ENCODE data around the gene ACADM.

The ACADM gene

DNA sequence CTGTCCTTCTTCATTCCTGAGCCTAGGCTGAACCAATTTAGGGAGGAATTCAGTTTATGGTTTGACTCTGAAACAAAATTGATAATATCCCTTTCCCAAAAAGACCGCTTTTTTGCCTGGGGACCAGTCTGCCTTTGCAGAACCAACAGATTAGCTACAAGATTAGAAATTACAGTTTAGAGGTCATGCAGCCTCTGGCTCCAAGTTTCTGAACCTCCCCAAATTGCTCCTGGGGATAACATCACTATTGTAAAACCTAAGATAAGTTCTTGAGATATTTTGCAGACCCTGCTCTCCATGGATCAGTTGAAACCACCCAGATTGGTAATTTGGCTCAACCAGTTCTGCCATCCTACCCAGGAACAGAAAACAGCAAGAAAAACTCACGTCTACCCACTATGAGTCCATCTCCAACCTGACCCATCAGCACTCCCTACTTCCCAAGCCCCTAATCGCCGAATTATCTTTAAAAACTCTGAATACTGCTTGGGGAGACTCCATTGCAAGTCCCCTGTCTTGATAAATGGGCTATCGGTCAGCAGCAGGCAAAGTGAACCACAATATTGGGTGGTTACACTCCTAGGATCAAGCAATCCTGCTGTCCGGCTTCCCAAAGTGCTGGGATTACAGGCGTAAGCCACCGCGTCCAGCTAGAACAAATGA is 60.9 kb downstream of the ACADM start:
- in situ Hi-C loops (cut with MboI; ENCODE audit: low sequenced_read_pairs, unreplicated experiment): no loop called here
- DNase-seq (ENCODE audit: low spot score): no peak

DNA sequence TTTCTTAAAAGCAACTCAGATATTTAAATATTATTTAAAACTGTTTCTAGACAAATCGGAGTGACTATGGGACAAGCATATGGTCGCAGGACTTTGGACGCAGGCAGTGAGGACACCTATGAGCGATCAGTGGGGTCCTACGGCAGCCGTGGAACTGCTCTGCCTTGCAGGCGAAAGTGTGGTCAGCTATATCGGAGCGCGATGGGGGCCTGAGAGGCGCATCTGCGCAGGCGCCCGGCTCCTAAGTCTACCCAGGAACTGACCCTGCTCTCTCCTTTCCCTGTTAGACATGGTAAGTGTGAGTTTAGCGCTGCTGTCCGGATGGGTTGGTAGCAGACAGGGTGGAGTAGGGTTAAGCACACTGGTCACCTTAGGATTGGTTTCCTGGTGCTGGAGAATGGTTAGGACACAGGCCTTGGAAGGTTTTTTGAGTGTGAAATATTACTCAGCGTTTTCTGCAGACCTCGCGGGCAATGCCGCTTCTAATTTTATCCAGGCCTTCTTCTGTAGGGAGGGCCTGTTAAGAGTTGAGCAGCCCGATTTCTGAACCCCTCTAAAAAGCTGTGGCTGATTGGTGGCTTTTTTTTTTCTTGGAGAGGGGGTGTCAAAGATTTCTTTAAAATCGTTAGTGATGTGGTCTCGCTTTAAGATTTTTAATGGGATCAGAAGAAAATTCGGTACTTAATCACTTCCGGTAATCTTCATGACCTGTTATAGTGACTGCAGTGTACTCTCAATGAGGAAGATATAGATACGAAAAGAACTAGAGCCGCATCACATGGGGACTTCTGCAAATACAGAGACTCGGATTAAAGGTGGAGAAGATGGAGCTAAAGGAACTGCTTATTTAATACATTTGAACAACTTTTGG is 61.7 kb downstream of the ACADM start, which contains the start of gene RABGGTB:
Gene RABGGTB, plus strand, starts transcription at position 274 of the 871 bp plus-strand sequence. Its CDS starts 16 bp downstream, at position 290.
- in situ Hi-C loops (cut with MboI; ENCODE audit: low sequenced_read_pairs, unreplicated experiment): no loop called here
- peak; percentile 85 for DNase-seq (ENCODE audit: low spot score)
- TF ChIP-seq, protein P1, sequence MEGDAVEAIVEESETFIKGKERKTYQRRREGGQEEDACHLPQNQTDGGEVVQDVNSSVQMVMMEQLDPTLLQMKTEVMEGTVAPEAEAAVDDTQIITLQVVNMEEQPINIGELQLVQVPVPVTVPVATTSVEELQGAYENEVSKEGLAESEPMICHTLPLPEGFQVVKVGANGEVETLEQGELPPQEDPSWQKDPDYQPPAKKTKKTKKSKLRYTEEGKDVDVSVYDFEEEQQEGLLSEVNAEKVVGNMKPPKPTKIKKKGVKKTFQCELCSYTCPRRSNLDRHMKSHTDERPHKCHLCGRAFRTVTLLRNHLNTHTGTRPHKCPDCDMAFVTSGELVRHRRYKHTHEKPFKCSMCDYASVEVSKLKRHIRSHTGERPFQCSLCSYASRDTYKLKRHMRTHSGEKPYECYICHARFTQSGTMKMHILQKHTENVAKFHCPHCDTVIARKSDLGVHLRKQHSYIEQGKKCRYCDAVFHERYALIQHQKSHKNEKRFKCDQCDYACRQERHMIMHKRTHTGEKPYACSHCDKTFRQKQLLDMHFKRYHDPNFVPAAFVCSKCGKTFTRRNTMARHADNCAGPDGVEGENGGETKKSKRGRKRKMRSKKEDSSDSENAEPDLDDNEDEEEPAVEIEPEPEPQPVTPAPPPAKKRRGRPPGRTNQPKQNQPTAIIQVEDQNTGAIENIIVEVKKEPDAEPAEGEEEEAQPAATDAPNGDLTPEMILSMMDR (IDR thresholded peaks at IDR 0.05; ENCODE audit: borderline replicate concordance, control extremely low read depth, extremely low read depth, insufficient read depth, missing control alignments): no peak

More for the DNA sequence above, 60.9 kb downstream of the ACADM start:
- TF ChIP-seq, protein P1 (IDR thresholded peaks at IDR 0.05; ENCODE audit: borderline replicate concordance, control extremely low read depth, extremely low read depth, insufficient read depth, missing control alignments): no peak

DNA sequence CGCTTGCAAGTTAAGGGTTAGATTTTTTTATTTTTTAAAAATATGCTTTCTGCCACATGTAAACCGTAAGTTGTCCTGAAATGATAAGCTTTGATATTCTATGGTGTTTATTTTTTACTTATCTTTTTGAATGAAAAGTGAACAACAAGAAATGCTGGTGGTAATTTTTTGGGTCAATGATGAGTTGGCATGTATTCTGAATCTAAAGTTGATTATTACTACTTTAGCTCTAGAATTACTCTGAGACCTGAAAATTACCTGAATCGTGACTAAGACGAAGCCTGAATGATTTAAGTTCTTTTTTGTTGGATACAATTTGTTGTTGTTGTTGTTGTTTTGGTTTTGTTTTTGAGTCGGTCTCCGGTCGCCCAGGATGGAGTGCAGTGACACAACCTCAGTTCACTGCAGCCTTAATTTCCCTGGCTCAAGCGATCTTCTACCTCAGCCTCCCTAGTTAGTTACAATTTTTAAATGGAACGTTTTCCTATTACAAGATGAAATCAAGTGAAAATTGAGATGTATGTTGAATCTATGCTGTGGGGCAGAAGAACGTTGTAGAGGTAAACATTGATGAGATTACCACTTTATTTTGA is 62.5 kb downstream of the ACADM start:
- DNase-seq (ENCODE audit: low spot score): no peak
- in situ Hi-C loops (cut with MboI; ENCODE audit: low sequenced_read_pairs, unreplicated experiment): no loop called here
- TF ChIP-seq, protein P1 (IDR thresholded peaks at IDR 0.05; ENCODE audit: borderline replicate concordance, control extremely low read depth, extremely low read depth, insufficient read depth, missing control alignments): no peak

DNA sequence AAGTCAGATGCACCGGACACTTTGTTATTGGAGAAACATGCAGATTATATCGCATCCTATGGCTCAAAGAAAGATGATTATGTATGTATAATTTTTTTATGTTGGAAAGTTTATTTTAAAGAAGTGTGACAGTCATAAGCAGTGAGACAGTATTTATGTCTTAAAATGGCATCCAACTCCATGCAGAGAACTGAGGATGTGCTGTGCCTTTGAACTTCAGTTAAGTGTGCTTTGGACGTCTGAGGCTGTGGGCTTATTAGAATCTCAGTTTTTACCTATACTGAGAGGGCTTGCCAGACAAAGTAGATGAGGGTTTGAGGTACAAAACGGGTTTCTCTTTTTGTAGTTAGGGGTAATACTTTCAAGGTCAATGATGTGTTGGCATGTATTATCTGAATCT is 63.0 kb downstream of the ACADM start:
- DNase-seq (ENCODE audit: low spot score): no peak
- TF ChIP-seq, protein P1 (IDR thresholded peaks at IDR 0.05; ENCODE audit: borderline replicate concordance, control extremely low read depth, extremely low read depth, insufficient read depth, missing control alignments): no peak
- in situ Hi-C loops (cut with MboI; ENCODE audit: low sequenced_read_pairs, unreplicated experiment): no loop called here

DNA sequence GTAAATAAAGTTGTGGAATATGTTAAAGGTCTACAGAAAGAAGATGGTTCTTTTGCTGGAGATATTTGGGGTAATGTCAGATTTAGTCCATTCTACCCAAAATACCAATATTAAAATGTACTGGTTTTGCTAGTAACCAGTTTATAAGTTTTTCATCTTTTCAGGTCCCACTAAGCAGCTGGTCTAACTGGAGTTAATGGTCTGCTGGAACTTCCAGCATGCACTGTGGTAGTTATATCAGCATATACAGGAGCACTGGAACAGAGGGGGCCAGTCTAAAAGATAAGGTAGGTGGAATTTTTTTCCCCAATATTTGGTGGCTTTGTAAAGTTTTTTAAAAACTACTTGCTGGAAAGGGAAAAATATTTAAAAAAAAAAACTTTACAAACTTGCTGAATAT is 65.5 kb downstream of the ACADM start:
- TF ChIP-seq, protein P1 (IDR thresholded peaks at IDR 0.05; ENCODE audit: borderline replicate concordance, control extremely low read depth, extremely low read depth, insufficient read depth, missing control alignments): no peak
- no peak for DNase-seq (ENCODE audit: low spot score)
- in situ Hi-C loops (cut with MboI; ENCODE audit: low sequenced_read_pairs, unreplicated experiment): no loop called here

DNA sequence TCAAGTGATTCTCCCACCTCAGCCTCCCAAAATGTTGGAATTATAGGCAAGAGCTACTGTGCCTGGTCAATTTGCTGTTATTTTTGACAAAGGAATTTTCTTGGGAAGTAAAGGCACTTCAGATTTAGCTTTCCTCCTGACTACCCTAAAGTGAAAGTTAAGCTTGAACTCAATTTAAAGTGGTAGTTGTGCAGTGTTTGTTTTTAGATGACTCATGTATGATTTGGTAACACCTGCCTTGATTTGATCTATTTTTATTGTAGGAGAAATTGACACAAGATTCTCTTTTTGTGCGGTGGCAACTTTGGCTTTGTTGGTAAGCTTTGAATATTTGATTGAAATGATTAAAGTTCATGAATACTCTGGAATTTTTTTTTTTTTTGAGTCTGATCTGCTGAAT is 66.5 kb downstream of the ACADM start:
- TF ChIP-seq, protein P1 (IDR thresholded peaks at IDR 0.05; ENCODE audit: borderline replicate concordance, control extremely low read depth, extremely low read depth, insufficient read depth, missing control alignments): no peak
- no peak for DNase-seq (ENCODE audit: low spot score)
- in situ Hi-C loops (cut with MboI; ENCODE audit: low sequenced_read_pairs, unreplicated experiment): no loop called here

All from GM13976 (cell line).